Left renal cortex interstitium (tissue), 4 donors: ENCODE measurements around the gene KLHL41. TPM values are rescaled to one million over a fixed set of nuclear protein-coding genes. Genes with fewer than 3 reads are reported as not detected.
A peak's percentile ranks its signal among the peaks of the same experiment; 100 is the strongest.
"Not testable (repeated sequence)": the region's sequence is repeated elsewhere in the genome, so short reads cannot be mapped to it uniquely, and the experiment has no call there.

Experiments used
- DNase-seq, 4 donors: peaks; one replicate each; pipeline ENCODE4 v3.0.0-alpha.2; 2013; ENCODE audit warnings: low read depth in 4 of 4, low spot score in 2 of 4, missing footprints in 1 of 4
- polyA plus RNA-seq, 4 donors: library from polyadenylated mRNA; unstranded; fragments of 120-200 nt; gene quantifications; one replicate each; pipeline ENCODE4 v1.2.1, GENCODE V29; 2013; ENCODE audit not compliant: insufficient read length in 4 of 4

The KLHL41 gene
- polyA plus RNA-seq, 4 donors: 0.76 to 2.7 (median 1.5) TPM

DNA sequence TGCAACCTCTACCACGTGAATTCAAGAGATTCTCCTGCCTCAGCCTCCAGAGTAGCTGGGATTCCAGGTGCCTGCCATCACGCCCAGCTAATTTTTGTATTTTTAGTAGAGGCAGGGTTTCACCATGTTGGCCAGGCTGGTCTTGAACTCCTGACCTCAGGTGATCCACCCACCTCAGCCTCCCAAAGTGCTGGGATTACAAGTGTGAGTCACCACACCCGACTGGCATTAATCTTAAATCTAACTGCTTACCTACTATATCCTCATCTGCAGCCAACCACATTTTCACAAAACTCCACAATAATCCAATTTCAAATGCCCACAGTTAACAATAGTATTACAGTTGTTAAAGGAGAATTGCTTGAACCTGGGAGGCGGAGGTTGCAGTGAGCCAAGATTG, 61.2 kb downstream of the KLHL41 start:
- DNase-seq: not testable (repeated sequence)

DNA sequence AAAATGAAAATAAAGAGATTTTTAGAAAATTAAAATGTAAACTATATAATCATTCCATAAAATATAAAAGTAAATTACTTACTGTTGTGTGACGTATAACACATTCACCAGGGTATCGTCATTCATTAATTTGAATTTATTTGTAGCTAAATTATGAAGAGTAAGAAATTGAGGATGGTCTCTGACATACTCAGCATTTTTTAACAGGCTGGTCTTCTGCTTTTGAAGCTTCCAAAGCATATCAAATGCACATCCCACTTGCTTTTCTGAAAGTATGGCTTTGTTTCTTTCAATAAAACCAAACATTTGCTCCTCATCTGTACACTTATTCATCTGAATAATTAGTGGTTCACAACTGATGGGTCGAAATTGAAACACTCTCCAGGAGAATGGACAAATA, 62.1 kb downstream of the KLHL41 start:
- DNase-seq: no peak

DNA sequence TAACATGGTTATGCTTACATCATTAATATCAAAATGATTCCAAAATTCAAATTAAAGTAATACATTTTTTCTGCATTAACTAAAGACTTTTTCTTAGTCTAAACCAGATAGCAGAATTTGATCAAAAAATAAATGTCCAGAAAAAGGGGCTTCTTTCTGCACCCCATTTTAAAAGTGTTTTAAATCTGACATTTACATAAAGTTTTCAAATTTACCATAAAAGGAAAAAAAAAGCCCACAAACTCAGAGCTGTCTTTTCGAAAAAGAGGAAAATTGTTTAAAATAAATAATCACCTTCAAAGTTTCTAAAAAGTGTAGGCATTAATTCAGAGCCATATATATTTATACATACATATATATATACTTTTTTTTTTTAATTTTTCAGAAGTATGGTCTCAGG, 62.7 kb downstream of the KLHL41 start:
- DNase-seq: no peak

DNA sequence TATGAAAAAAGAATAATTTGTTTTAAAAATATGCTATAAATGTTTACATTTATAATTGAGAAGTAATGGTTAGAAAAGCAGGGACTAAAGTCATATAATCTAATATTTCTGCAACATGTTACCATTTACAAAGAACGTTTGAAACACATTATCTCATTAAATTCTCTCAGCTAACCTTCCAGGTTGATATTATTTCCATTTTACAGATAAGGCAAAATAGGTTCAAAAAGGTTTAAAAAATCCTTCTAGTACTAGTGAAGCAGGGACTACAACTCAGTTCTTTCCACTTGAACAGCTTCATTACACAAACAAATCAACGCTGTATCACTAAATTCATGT, 63.3 kb downstream of the KLHL41 start:
- no peak for DNase-seq

DNA sequence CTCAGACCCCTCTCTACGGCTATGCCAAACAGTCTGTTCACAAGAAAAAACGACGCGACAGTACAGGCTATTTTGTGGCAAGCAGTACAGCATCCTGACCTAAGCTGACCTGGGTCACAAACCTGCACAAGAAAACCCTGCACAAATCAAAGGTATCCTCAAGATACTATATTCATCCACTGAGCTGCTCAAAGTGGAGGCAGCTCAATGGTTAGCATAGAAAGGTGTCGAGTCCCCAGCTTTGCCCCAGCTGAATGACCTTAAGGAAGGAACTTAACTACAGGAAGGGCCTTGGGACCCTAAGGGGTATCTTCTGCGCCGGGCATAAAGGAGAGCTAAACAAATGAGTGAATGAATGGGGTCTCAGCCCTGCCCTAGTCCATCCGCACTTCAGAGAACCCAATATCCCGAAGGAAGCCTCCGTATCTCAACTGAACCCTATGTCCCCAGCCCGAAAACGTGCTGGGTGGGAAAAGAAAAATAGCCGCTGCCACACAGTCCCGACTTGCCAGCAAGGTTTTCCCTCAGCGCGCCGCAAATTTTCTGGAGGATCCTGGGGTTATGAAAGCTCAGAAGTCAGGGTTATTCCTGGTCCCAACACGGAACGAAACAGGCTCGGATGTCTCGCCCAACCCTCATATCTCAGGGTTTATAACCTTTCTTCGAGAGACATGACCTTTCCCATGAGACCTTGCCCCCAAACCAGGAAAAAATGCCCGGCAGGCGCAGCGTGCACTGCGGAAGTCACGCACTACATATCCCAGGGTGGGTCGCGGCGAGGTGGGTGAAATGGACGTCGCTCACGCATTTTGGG, 63.9 kb downstream of the KLHL41 start, which contains the start of gene FASTKD1:
TSS of gene FASTKD1 (minus strand) at position 706 of the 814 bp plus-strand sequence. CDS start 1,836 bp downstream, outside the sequence.
- DNase-seq: peak; percentile 63 to 87 (median 75)

DNA sequence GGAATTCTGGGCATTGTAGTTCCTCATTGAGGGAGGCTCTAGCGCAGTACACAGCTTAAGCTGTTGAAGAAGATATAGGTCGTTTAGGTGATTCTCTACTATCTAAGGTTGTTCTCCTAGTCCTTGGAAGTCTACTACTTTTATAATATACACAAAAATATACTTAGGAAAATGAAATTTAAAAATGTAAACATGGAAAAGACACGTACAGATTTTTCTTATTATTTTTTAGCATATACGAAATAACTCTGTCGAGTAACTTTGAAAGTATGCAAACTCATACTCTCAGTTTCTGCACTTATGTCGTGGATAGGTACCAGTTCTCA, 64.4 kb downstream of the KLHL41 start:
- no peak for DNase-seq

DNA sequence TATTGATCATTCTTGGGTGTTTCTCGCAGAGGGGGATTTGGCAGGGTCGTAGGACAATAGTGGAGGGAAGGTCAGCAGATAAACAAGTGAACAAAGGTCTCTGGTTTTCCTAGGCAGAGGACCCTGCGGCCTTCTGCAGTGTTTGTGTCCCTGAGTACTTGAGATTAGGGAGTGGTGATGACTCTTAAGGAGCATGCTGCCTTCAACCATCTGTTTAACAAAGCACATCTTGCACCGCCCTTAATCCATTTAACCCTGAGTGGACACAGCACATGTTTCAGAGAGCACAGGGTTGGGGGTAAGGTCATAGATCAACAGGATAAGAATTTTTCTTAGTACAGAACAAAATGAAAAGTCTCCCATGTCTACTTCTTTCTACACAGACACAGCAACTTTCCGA, 65.0 kb downstream of the KLHL41 start:
- not testable (repeated sequence) for DNase-seq

DNA sequence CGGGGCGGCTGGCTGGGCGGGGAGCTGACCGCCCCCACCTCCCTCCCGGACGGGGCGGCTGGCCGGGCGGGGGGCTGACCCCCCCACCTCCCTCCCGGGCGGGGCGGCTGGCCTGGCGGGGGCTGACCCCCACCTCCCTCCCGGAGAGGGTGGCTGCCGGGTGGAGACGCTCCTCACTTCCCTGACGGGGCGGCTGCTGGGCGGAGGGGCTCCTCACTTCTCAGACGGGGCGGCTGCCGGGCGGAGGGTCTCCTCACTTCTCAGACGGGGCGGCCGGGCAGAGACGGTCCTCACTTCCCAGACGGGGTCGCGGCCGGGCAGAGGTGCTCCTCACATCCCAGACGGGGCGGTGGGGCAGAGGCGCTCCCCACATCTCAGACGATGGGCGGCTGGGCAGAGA, 65.8 kb downstream of the KLHL41 start:
- DNase-seq: not testable (repeated sequence)

Other genes with a start within 250 kb of the KLHL41 start
- gene LRP2, start 147.2 kb upstream of the KLHL41 start, polyA plus RNA-seq: 100 to 1,000 TPM in 3 of 4 donors, 10 to 100 TPM in 1; 90.5 to 211 (median 153) TPM
- 10 to 100 TPM; 10.6 to 18.3 (median 14.0) TPM for gene BBS5, start 30.2 kb upstream of the KLHL41 start, polyA plus RNA-seq
- 10 to 100 TPM; 26.8 to 47.3 (median 36.4) TPM for gene FASTKD1, start 64.2 kb downstream of the KLHL41 start, polyA plus RNA-seq
- 100 to 1,000 TPM in 3 of 4 donors, 10 to 100 TPM in 1; 84.1 to 111 (median 102) TPM for gene PPIG, start 74.6 kb downstream of the KLHL41 start, polyA plus RNA-seq
- 1 to 10 TPM; 1.6 to 3.1 (median 2.6) TPM for gene CFAP210, start 184.7 kb downstream of the KLHL41 start, polyA plus RNA-seq
- 10 to 100 TPM; 10.3 to 19.7 (median 14.7) TPM for gene PHOSPHO2, start 184.8 kb downstream of the KLHL41 start, polyA plus RNA-seq
- gene KLHL23, start 224.1 kb downstream of the KLHL41 start, polyA plus RNA-seq: 10 to 100 TPM; 25.9 to 41.5 (median 35.4) TPM